GM11168 (cell line): ENCODE data around the gene MARK3.
"Not testable (repeated sequence)": the region's sequence is repeated elsewhere in the genome, so short reads cannot be mapped to it uniquely, and the experiment has no call there.

Source experiments
- in situ Hi-C: fragments of 300-500 bp; cut with MboI; formaldehyde crosslinking; loops from one replicate; pipeline ENCODE4 v1.12.0; 2022; ENCODE audit warnings: low sequenced_read_pairs; ENCODE audit not compliant: unreplicated experiment

The MARK3 gene

DNA sequence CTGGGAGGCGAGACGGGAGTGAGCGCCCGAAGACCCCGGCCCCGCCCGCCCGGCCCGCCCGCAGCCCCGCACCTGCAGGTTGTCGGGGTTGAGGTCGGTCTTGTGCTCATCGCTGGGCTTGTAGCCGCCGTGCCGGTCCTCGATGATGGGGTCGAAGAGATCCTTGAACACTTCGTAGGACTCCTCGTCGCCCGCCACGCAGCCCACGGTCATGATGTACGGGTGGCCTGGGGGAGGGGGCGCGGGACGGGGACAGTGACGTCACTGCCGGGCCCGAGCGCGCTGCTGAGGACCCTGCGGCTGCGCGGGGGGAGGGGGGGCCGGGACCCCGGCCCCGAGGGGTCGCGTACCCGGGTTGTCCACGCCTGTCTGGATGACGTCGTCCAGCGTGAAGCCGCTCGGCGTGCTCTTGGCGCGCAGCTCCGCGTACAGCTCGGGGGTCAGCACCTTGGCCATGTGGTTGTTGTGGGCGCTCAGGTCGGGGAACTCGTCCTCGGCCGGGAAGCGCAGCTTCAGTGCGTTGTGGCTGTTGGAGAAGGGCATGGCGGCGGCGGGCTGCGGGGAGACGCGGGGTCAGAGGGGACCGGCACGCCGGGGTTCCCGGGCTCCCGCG is 136.8 kb downstream of the MARK3 start:
- in situ Hi-C loops: no loop called here

- in situ Hi-C loops: no loop called here
These were observed 137.7 kb downstream of the MARK3 start, which contains the start of gene CKB for GRCh38 chr14:103522649-103523574. TSS of gene CKB (minus strand) at chr14:103522830. CDS start at chr14:103522493, 337 bp downstream.

- in situ Hi-C loops: no loop called here
These were observed 138.3 kb downstream of the MARK3 start for GRCh38 chr14:103523575-103523954.

DNA sequence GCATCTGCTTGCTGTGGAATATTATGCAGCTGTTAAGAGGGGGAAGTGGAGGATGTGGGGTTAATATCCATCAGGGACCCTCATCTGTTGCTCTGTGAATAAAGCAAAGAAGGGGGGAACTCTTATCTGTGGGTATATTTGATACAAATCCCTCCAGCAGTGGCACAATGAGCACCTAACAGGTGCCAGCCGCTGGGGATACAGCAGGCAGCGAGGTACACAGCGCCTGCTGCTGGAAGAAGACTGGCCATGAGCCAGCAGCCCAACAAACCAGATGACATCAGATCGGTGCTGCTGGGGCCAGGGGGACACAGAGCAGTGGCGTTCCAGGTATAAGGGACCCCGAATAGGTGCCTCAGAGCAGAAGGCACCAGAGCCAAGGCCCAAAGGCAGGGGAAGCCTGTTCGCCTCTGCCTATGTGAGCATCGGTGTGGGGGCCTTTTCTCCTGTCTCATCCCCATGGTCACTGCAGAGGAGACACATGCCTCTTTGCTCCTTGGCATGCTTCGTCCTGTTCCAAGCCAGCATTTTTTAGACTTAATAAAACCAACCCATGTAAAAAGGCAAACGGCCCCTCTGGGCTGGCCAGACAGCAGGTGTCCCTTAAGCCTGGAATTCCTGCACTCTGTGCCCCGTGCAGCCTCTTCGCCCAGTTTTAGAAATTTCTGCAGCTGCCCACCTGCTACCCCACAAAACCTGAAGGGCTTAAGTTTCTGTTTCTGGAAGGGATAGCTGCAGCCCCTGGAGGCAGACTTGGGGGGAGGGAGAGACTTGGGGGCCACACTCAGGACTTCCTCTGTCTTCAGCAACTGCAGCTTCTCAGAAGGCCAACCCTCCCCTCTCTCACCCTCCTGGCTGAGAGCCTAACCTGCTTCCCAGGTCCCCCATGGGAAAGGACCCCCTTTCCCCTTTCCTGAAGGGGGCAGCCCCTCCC is 139.1 kb downstream of the MARK3 start:
- in situ Hi-C loops: no loop called here

GRCh38 chr14:103525430-103526246 is 140.4 kb downstream of the MARK3 start:
- in situ Hi-C loops: not testable (repeated sequence)

- in situ Hi-C loops: no loop called here
These were observed 141.2 kb downstream of the MARK3 start for GRCh38 chr14:103526247-103526913.

GRCh38 chr14:103526914-103527248 is 141.7 kb downstream of the MARK3 start:
- in situ Hi-C loops: no loop called here

DNA sequence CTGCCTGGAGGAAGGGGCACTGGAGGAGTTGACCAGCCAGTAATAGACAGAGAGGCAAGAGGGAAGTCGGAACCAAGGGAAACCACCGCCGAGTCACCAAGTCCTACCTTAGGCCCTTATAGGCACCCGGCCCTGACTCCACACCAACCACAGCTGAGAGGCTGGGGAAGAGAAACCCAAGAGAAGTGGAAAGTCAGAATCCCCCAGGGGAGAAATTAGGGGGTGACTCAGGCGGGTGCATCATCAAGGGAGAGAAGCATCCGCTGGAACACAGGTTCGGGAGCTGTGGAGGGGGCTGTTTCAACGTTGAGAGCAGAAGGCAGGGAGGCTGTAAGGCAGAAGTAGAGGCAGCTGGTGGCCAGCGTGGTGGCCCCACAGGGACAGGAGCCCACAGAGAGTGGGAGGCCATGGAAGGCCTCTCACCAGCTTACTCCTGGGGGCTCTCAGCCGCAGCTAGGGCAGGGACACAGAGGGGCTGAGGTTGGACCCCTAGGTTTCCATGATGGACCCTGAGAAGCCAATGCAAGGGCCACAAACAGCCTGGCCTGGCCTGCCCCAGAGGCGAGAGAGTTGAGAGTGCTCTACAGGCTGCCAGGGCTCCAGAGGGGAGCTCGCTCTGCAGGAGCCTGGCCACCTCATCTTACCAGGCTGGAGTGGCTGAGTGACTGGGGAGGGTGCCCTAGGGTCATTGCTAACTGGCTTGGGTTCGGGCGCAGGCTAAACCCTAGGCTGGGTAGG is 142.4 kb downstream of the MARK3 start:
- in situ Hi-C loops: no loop called here

DNA sequence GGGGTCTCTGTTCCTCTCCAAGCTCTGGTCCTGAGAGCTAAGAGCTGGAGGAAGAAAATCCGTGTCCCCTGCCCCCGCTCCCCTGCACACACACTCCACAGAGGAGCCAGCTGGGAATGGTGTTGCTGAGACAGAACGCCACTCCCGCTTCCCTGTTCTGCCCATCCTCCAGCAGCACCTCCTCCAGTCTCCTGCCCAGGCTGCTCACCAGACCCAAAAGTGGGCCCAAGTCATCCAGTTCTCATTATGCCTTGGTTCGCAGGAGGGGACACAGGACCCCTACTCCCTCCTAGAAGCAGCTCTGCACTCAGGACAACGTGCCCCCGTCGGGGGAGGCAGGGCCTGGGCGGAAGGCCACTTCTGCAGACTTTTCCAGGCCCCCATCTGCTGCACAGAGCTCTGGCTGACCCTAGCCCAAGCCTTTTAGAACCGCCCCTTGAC is 143.0 kb downstream of the MARK3 start:
- in situ Hi-C loops: no loop called here

- in situ Hi-C loops: no loop called here
These were observed 143.6 kb downstream of the MARK3 start, which contains the start of gene TRMT61A for GRCh38 chr14:103528587-103529382. TSS of gene TRMT61A (plus strand) at chr14:103529196. CDS start at chr14:103529979, 783 bp downstream.

- in situ Hi-C loops: no loop called here
These were observed 144.5 kb downstream of the MARK3 start for GRCh38 chr14:103529383-103530365.

GRCh38 chr14:103530390-103530789 is 145.2 kb downstream of the MARK3 start:
- in situ Hi-C loops: no loop called here

DNA sequence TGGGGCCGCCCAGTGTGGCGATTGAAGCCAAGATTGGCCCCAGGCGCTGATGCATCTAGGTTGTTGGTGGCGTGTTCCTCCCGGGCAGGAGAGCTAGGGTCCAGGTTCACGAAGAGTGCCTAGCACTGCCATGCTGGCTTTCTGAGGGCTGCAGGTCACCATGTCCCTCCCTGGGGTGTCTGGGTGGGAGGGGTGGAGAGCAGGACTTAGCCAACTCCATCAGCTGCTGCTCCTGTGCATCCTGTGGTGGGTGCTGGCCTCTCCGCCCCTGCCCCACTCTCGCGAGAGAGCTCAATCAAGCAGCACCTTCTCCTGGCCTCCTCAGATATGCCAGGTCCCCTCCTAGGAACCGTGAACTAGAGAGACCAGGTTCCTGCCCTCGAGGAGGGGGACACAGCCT is 145.6 kb downstream of the MARK3 start:
- in situ Hi-C loops: no loop called here

DNA sequence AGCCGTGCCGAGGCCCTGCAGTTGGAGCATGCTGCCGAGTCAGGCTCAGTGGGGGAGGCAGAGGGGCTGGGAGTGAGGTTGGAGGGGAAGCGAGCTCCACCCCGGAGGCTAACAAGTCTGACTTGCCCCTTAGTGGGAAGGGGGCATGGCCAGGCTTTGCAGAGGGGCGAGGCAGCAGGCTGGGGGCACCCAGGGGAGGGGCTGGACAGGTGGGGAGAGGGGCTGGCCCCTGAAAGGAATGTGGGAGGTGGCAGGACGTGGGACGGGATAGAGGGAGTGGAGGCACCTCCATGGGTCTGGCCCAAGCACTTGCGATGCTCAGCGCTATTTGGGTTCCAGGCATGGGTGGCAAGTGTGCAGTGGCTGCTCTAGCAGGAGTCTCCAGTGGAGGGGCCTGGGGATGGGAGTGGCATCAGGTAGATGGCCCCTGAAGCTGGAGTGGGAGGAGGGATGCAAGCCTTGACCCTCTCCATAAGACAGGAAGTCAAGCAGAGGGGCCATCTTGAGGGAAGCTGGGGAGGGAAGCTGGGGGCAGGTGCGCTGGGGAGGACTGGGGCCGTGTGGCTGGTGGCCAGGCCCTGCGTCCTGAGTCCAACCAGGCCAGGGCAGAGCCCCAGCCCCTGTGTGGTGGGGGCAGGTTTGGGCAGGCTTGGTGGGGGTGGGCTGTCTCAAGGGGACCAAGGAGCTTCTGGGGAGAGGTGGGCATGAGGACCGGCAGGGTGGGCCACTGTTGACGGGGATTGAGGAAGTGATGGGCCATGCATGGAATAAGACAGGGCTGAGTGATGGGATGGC is 146.4 kb downstream of the MARK3 start:
- in situ Hi-C loops: no loop called here

DNA sequence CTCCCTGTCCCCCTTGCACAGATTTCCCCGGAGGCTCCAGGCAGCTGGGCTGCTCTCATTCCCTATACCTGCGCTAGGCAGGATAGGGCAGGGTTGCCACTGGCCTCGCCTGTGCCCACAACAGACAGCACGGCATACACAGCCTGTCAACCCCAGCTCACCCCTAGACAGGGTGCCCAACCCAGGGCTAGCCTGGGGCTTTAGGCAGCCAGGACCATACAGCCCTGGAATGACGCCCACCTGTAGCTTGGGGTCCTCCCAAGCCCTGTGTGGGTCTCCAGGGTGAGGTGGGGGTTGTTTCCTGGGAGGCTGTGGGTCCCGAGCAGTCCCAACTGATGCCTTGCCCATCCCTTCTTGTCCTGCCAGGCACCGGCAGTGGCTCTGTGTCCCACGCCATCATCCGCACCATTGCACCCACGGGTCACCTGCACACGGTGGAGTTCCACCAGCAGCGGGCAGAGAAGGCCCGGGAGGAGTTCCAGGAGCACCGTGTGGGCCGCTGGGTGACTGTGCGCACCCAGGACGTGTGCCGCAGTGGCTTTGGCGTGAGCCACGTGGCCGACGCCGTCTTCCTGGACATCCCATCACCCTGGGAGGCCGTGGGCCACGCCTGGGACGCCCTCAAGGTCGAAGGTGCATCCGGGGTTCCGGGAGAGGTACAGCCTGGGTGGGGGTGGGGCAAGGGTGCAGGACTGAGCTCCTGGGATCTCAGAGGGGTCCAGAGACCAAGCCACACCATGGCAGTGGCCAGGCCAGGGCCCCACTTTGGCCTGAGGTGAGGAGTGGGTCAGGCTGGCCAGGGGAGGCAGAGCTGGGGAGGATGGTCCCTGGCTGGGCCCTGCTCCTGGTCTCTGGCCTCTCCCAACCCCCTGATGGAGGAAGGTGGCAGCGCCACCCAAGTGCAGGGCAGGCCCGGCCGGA is 147.3 kb downstream of the MARK3 start:
- in situ Hi-C loops: no loop called here
